HG02798 (cell line): Measurements from ENCODE around the gene NSUN2.

Experiments used
- ATAC-seq: cut with Tn5 transposase; IDR thresholded peaks from one replicate; pipeline ENCODE4 v1.9.1; 2021; ENCODE audit warnings: mild to moderate bottlenecking; ENCODE audit not compliant: unreplicated experiment, poor library complexity

NSUN2 gene

DNA sequence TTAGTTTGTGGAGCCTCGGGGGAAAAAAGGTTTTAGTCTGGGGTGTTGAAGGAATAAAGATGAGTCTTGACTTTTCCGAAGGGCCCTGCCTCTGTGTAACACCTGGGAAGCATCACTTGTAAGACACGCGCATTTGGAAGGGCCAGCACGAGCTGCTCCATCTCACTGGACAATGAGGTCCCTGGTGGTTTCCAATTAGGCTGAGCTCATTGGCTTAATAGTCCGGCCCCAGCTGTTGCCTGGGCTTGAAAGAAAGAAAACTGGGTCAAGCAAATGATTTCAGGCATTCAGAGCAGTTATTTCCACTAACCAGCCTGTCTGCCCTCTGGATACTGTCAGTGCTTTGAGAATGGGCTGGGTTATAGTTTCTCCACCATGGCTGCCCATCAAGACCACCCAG lies 64.5 kb downstream of the NSUN2 start:
- no peak for ATAC-seq

DNA sequence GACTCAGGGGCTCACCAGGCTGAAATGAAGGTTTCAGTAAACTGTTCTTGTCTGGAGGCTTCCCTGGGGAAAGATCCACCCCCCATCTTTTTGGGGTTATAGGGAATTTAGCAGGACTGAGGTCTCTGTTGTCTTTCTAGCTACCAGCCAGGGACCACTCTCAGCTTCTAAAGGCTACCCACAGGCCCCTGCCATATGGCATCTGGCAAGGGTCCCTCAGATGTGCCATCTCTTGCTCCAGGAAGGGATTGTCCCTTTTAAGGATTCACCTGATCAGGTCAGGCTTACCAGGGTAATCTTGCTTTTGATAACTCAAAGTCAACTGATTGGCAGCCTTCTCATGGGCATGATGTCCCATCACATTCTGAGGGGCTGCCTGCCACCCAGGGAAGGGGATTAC lies 65.0 kb downstream of the NSUN2 start:
- ATAC-seq = no peak

DNA sequence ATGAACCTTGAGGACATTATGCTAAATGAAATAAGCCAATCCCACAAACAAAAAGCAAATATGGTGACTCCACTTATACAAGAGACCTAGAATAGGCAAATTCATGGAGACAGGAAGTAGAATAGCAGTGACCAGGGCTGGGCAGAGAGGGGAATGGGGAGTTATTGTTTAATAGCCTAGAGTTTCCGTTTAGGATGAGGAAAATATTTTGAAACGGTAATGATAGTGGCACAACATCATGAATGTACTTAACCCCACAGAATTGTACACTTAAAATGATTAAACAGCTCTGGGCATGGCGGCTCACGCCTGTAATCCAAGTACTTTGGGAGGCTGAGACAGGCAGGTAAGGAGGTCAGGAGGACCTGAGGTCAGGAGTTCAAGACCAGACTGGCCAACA lies 65.8 kb downstream of the NSUN2 start:
- ATAC-seq = no peak

DNA sequence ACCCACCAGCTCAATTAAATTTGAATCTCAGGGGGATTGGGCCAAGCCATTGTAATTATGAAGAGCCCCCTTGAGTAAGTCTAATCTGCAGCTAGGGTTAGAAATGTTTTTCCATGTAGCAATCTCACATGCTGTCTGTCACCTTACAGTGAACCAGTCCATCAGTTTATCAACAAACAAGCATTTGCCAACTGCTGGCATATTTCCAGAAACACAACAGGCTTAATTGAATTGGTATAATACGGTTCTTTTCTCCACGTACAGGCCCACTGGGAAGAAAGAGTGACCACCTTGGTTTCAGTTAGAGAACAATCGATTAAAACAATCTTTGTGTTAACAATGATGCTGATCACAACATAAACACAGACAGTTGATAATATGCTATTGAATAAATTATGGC lies 67.4 kb downstream of the NSUN2 start:
- ATAC-seq = no peak

DNA sequence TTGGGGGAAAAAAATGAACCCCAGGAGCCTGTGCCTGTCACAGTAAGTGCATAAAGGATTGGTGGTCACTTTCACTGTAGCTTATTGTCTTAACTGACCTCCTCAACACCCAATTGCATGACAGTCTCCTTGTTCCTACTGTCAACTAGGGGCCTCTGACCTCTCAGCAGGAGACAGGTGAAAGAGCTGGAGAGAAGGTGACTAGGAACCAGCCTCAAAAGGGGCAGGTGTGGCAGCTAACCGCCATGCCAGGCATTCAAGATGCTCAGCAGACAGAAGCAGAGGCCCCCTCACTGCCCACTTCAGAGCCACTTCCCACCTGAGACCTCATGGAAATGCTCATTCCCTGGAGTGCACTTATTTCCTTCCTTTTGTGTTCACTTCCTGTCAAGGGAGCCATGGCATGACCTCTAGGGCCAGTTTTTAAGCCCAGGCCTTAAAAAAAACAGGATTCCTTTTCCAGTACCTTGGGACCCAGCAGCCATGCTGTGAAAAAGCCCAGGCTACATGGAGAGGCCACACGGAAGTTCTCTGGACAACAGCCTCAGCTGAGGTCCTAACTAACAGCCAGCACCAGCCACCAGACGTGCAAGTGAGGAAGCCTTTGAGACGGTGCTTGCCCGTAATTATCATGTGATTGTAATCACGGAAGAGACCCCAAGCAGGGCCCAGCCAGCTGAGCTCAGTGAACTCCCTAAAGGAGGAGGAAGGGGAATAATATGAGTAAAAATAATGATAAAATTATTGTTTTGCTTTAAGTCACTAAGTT lies 74.9 kb downstream of the NSUN2 start:
- ATAC-seq = no peak

DNA sequence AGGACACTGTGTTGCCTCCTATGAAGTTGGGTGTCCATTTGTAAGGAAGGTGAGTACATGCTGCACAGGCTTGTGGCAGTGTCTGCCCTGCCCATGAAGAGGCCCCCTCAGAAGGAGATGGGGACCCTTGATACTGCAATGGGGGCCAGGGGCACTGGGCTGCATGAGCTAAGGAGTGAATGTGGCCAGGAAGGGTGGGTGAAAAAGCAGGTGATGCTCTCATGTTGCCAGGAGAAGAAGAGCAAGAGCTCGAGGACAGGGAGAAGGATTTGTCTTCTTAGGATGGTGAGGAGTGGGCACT lies 76.1 kb downstream of the NSUN2 start:
- ATAC-seq = no peak

DNA sequence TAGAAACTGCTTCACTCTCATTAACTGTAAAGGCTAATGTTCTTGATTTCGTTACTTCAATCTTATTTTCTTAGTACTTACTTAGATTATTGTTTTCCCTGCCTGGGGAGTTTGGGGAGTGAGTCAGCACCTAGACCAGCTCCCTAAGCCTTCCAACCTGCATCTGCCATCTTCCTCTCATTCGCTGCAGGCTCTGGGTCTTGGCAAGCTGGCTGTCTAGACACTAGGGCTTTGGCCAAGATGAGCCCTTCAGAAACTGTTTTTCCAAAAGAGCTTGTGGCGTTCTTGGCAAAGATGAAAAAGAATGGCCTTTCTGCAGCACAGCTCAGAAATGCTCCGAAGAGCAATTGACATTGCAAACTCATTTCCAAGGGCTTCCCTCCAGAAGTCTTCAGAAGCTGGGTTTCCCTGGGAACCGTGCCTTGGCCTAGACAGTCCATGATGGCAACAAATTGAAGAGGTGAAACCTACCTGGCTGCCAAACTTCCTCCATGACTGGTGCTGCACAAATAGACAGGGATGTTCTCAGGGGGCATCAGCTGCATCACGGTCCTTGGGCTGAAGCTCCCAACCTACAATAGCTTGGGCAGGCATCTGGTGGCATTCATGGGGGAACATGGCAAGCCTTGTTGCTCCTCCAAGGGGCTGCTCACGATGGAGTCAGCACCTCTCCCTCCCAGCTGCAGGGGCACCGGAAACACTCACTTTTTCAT lies 76.6 kb downstream of the NSUN2 start:
- no peak for ATAC-seq

DNA sequence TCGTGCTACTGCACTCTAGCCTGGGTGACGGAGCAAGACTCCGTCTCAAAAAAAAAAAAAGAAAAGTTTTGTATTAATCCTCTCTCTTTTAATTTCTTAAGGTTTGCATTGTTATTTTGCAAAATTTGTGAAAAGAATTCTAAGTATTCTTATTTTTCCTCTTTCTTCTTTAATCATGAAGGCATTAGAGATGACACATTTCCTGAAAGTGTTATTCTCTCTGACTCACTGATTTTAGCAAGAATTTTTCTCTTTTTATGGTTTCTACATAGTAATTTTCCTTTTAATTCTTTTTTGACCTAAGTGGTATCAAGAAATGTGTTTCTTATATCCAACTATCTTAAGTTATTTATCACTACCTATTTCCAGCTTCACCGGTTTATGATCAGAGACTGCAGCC lies 78.0 kb downstream of the NSUN2 start:
- ATAC-seq = no peak

DNA sequence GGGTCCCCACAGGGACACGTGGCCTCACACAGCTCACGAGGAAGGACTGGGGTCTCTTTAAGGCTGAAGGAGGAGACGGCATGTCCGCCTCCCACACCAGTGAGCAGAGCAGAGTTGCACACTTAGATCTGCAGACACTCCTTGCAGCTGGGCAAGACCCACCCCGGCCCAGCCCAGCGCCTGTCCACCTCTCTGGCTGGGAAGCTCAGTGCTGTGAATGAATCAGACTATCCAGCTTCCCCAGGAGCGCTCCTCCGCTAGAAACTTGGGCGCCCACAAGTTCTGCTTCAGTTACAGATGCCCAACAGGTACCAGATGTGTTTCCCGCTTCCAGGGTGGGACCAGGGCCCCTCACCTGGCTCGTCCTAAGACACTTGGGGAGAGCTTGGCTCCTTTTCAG lies 78.9 kb downstream of the NSUN2 start:
- ATAC-seq = no peak

DNA sequence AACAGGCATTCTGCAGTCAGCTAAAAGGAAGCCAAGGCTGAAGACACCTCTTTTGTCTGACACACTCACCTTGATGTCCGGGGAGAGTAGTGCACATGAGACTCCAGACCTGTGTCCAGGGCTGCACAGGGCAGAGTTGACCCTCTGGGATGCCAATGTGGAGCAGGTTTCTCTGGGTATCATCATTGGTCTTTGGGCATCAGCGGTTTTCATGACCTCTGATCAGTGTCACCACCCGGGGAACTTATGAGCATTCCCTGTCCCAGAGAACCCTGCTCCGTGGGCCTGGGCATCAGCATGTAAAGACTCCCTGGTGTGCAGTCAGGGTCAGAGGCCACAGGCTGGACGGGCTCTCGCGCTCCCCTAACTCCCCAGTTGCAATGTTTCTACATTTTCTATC lies 80.2 kb downstream of the NSUN2 start:
- ATAC-seq = no peak

DNA sequence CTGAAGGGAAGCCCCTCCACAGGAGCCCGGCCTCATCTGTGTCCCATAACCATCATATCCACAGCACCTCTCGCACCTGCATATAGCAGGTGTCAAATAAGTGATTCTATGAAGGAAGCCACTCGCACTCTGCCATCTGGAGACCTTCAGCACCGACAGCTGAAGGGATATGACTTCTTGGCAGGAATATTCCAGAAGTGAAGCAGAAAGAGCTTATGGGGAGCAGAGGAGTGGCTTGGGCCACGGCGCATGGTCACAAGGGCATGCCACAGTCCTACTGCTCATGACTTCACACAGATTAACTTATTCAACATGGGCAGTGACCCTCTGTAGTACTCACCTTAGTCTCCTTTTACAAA lies 80.9 kb downstream of the NSUN2 start:
- ATAC-seq = no peak

DNA sequence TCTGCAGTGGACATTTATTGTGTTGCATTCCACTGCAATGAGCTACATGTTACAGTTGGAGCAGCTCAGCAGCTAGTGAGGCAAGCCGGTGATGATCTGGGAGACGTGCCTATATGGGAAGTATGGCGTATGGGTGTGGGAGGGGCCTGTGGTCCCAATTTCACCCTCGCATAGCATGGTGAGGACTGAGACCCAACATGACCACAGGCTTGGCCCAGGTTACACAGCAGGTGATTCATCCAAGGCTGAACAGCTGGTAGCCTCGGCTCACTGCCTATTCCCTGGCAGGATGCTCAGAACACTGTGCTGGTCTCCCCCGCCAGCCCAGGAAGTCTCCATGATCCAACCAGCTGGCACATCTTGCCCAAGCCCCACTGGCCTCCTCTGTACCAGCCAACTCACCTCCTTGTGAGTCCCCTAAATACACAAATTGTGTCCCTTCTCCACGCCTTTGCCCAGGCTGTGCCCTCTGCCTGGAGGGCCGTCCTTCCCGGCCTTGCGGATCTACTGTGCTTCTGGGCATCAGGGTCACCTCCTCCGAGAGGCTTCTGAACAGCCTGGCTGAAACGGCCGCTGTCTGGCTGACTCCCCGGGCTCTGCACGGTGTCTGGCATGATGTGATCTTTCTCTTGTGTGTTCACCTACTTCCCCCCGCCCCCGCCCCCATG lies 81.4 kb downstream of the NSUN2 start:
- ATAC-seq = no peak

DNA sequence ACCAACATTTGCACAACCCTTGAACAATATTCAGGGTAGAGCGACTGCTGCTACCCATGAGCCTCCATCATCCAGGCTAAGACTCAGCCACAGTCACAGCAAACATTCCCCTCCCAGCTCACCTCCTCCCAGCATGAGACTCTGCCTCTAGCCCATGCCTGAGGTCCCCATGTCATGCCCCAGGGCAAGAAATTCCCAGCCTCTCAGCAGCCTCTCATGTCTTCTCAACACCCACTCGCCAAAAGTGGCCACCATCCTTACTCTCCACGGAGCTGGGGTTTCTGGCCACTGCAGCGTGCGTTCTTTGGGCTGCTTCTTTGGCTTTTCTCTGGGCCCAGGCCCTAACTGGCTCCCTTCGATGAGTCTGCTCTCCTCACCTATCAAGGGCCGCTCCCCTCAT lies 82.2 kb downstream of the NSUN2 start:
- no peak for ATAC-seq
